ENCODE measurements around the gene SELENOI.

DNA sequence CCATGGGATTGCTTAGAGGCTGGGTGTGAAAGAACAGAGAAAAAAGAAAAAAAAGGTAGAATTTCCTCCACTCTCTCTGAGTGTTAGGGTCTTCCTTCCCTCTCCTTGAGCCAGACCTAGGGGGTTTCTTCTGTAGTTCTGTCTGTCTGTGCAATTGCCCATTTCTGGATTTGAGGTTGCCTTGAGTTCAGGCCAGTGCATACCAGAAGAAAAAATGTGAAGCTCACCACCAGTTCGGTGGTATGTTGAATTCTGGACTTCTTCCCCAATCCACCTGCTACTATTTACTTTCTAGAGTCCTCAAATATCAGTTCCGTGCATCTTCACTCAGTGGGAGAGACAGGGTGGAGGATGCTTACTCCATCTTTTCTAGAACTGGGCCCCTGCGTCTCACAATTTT, 15.3 kb upstream of the SELENOI start:
- TF ChIP-seq, protein P1, sequence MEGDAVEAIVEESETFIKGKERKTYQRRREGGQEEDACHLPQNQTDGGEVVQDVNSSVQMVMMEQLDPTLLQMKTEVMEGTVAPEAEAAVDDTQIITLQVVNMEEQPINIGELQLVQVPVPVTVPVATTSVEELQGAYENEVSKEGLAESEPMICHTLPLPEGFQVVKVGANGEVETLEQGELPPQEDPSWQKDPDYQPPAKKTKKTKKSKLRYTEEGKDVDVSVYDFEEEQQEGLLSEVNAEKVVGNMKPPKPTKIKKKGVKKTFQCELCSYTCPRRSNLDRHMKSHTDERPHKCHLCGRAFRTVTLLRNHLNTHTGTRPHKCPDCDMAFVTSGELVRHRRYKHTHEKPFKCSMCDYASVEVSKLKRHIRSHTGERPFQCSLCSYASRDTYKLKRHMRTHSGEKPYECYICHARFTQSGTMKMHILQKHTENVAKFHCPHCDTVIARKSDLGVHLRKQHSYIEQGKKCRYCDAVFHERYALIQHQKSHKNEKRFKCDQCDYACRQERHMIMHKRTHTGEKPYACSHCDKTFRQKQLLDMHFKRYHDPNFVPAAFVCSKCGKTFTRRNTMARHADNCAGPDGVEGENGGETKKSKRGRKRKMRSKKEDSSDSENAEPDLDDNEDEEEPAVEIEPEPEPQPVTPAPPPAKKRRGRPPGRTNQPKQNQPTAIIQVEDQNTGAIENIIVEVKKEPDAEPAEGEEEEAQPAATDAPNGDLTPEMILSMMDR (IDR thresholded peaks at IDR 0.05): no peak
- TF ChIP-seq POLR2A (IDR thresholded peaks at IDR 0.05): no peak
